HG03342 (cell line): ENCODE data around the gene CYSRT1.
"Not testable (repeated sequence)": the region's sequence is repeated elsewhere in the genome, so short reads cannot be mapped to it uniquely, and the experiment has no call there.

ENCODE experiments used
- ATAC-seq: cut with Tn5 transposase; IDR thresholded peaks from one replicate; pipeline ENCODE4 v1.9.1; 2021; ENCODE audit warnings: mild to moderate bottlenecking, moderate library complexity; ENCODE audit not compliant: unreplicated experiment

The CYSRT1 gene

DNA sequence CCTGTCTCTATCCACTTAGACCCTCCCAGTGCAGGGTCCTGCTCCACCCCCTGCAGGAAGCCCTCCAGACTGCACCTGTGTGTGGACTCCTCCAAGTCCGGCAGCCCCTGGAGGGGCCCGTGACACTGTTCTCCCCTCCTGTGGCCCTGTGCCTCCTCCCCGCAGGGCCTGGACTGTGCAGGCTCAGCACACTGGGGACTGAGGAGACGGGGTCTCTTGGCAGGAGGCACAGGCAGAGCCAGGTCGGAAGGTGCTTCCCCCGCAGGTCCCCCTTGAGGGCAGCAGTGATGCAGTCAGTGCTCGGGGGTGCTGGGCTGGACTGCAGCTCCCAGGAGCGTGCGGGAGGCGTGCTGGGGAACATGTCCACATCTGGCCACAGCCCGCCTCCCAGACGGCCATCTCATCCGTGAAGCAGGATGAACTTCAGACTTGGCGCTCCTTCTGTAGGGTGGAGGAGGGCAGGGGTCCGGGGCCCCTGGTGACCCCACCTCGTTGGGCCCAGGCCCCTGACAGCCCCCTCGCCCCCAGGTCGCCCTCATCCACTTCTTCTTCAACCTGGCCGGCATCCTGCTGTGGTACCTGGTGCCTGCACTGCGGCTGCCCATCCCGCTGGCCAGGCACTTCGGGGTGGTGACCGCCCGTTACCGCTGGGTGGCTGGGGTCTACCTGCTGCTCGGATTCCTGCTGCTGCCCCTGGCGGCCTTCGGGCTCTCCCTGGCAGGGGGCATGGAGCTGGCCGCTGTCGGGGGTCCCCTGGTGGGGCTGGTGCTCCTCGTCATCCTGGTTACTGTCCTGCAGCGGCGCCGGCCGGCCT, 10.7 kb downstream of the CYSRT1 start:
- ATAC-seq: no peak

DNA sequence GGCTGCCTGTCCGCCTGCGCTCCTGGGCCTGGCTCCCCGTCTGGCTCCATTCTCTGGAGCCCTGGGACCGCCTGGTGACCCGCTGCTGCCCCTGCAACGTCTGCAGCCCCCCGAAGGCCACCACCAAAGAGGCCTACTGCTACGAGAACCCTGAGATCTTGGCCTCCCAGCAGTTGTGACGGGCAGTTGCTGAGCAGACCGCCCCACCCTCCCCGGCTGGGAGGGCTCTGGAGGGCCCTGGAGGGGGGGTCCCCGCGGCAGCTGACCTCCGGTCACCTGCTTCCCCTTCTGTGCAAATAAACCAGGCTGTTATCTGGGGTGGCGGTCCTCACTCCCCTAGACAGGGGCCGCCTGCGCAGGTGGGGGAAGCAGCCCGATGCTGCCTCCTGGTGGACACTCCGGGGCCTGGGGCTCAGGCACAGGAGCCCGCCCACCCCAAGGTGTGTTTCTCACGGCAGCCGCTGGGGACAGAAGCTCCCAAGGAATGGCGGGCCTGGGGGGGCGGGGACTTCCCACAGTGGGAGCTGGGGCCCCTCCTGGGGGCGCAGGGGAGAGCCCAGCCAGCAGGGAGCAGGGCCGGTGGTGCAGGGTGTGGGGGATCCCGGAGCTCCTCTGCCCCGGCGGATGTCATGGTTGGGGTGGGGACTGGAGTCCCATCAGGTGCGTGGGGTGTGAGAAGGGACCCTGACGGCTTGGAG, 11.4 kb downstream of the CYSRT1 start:
- ATAC-seq: no peak

DNA sequence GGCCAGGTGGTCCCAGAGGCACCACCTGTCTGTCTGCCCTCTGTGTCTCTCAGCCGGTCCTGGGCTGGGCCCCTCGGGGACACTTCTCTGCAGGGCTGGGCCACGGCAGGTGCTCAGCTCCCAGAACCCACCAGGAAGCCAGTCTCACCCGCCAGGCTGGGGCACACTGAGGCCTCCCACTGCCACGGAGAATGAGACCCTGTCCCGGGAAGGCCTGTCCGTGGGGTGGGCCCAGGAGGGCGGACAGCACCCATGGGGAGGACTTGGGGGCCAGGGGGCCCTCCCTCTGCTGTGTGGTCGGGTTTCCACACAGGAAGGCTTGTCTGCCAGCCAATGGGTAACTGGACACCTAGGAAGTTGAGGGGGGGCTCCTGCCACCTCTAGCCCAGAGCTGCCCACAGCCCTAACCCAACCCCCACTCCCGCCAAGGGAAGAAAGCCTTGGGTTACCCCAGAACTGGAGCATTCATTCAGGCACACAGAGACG, 12.0 kb downstream of the CYSRT1 start:
- ATAC-seq: no peak

DNA sequence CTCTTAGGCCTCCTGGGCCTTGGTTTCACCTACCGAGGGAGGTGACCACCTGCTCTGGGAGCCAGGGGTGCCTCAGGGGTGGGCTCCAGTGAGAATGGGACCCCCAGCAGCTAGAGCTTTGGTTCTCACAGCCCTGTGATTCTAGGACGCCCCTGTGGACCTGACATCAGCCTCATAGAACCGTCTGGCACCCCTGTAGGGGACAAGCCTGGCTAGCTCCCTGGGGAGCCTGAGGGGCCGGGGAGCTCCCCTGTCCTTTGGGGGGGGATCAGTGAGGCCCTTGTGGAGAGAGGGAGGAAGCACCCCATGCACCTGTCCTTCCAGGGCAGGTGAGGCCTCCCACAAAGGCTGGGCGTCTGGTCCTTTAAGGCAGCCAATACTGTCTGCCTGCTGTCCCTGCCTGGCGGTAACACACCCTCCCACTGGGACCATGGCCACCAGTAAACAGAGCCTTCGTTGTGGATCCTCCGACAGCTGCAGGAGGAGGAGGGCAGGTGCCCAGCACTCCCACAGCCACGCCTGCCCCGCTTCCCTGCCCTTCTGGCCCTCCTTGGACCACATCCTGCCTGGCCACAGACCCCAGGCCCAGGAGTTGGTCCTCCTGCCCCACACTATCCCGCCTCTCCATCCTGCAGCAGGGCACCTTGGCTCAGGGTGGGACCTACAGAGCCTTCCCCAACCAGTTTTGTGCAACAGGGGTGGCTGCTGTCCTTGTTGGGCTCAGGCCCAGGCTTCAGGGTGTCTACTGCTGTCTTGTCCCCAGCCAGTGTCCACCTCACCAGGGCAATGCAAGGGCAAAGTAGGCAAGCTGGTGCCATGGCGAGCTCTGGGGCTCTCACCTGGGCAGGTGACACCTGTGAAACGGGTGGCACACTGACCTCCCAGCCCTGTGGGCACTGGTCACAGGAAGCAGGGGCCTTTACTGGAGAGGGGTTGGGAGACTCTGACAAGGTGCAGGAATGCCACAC, 13.1 kb downstream of the CYSRT1 start:
- ATAC-seq: no peak

DNA sequence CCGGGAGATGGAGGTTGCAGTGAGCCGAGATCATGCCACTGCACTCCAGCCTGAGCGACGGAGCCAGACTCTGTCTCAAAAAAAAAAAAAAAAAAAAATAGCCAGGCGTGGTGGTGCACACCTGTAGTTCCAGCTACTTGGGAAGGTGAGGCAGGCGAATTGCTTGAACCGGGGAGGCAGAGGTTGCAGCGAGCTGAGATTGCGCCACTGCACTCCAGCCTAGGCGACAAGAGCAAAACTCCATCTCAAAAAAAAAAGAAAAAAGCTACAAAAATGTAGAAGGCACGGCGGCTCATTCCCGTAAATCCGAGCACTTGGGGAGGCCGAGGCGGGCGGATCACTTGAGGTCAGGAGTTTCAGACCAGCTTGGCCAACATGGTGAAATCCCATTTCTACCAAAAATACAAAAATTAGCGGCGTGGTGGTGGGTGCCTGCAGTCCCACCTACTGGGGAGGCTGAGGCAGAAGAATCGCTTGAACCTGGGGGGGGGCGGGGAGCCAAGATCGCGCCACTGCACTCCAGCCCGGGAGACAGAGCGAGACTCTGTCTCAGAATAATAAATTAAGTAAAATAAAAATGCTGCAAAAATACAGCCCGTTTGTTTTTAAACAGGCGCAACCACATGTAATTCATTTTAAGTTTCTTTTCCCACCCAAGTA, 14.7 kb downstream of the CYSRT1 start:
- not testable (repeated sequence) for ATAC-seq

DNA sequence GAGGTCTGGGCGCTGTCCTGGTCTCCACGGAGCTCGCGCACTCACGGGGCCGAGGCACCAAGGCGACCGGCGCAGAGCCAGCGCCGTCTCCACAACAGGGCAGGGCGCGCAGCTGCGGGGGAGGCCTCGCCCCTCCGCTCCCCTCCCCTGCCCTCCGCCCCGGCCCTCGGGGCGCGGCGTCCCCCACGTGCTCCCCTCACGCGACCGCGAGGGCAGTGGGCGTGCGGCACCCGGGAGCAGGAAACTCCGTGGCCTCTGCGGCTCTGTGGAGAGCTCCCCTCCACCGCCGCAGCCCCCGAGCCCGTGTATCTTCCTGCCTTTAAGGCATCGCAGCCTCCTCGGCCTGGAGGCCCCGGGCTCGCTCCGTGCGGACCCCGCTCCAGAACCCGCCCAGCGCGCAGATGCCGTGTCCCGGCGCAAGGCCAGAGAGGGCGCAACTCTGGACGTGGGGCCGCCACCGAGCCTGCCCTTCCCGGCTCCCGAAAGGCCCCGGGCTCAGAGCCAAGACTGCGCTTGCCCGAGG, 15.4 kb downstream of the CYSRT1 start:
- peak; percentile 22 for ATAC-seq

DNA sequence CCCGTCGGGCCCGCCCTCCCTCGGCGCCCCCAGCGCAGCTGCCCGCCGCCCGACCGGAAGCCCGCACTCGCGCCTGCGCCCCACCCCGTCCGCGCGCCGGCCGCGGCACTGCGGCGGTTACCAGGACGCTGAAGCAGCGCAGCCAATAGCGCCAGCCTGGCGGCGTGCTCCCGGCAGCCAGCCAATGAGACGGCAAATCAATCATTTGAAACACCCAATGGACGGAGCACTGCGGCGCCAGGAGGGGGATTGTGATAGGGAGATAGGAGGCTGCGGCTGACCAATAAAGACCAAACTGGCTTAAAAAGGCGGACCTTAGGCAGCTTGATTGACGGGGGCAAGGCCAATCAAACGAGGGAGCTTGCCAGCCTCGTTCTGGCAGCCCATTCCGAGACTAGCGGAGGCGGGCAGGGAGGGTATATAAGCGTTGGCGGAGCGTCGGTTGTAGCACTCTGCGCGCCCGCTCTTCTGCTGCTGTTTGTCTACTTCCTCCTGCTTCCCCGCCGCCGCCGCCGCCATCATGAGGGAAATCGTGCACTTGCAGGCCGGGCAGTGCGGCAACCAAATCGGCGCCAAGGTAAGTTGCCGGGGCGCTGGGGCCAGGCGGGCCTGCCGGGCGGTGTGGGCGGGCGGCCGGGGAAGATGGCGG, 16.0 kb downstream of the CYSRT1 start, which contains the start of gene TUBB4B:
TSS of gene TUBB4B (plus strand) at position 447 of the 649 bp plus-strand sequence. CDS start at position 521, 74 bp downstream.
- ATAC-seq: peak; percentile 70

DNA sequence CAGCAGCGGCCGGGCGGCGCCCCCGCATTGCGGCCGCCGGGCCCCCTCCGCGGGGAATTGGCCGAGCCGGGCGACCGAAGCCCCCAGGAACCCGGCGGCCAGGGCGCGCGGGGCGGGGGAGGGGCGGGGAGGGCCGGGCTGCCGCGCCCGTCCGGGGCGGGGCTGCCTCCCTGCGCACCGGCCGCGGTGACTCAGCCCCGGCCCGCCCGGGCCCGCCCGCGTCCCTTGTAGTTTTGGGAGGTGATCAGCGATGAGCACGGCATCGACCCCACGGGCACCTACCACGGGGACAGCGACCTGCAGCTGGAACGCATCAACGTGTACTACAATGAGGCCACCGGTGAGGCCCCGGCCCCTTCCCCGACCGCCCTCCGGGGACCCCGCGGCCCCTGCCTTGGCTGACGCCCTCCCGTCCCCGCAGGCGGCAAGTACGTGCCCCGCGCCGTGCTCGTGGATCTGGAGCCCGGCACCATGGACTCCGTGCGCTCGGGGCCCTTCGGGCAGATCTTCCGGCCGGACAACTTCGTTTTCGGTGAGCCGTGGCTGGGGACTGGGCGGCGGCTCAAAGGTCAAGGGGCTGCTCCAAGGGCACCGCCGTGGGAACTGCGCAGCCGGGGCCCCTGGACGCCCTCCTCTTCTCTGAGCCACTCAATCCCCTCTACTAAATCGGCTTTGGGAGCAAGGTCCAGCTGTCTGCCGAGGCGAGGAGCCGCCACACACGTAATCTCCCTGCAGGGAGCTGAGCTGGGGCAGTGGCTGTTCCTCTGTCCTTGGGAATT, 16.7 kb downstream of the CYSRT1 start:
- ATAC-seq: peak; percentile 4

DNA sequence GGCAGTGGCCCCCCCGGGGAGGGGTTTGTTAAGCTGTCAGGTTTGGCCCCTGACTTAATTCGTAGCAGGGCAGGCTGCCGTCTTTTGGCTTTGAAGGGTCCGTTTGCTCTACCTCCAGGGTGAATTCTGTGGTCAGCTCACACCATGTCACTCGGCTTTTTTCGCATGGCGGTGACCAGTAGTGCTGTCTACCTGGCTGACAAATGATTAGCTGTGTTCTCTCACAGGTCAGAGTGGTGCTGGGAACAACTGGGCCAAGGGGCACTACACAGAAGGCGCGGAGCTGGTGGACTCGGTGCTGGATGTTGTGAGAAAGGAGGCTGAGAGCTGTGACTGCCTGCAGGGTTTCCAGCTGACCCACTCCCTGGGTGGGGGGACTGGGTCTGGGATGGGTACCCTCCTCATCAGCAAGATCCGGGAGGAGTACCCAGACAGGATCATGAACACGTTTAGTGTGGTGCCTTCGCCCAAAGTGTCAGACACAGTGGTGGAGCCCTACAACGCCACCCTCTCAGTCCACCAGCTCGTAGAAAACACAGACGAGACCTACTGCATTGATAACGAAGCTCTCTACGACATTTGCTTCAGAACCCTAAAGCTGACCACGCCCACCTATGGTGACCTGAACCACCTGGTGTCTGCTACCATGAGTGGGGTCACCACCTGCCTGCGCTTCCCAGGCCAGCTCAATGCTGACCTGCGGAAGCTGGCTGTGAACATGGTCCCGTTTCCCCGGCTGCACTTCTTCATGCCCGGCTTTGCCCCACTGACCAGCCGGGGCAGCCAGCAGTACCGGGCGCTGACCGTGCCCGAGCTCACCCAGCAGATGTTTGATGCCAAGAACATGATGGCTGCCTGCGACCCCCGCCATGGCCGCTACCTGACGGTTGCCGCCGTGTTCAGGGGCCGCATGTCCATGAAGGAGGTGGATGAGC, 17.6 kb downstream of the CYSRT1 start:
- ATAC-seq: no peak

DNA sequence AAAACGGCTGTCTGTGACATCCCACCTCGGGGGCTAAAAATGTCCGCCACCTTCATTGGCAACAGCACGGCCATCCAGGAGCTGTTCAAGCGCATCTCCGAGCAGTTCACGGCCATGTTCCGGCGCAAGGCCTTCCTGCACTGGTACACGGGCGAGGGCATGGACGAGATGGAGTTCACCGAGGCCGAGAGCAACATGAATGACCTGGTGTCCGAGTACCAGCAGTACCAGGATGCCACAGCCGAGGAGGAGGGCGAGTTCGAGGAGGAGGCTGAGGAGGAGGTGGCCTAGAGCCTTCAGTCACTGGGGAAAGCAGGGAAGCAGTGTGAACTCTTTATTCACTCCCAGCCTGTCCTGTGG, 18.3 kb downstream of the CYSRT1 start:
- not testable (repeated sequence) for ATAC-seq

DNA sequence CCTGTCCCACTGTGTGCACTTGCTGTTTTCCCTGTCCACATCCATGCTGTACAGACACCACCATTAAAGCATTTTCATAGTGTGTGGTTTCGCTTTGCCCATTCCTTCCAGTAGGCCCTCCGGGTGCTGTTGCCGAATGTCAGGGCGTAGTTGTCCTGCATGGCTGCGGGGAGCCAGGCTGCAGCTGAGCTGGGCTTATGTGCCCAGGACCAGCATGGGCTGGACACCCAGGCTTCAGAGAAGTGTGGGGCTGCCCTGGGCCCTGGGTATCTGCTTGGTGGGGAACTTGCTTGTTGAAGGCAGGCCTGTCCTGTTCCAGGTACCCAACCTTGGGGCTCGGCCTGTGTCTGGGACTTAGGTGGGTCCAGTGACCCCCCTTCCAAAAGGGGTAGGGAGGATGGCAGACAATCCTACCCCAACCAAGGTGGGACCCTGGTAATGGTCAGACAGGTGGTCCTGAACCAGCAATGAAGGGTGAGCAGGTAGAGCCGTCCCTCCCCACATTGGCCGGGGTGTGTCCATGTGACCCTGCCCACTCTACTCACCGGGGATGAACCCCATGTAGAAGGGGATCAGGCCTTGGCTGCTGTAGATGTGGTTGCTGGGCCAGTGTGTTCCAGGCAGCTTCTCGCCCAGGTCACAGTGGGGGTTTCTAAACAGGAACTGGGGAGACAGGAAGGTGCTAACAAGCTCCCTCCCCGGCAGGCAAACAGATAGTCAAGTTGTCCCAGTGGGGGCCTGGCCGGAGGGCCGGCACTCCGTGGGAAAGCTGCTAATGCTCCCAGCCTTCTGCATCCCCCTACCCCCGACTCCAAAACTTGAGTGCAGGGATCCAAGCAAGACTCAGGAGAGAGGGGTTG, 18.9 kb downstream of the CYSRT1 start:
- ATAC-seq: no peak

DNA sequence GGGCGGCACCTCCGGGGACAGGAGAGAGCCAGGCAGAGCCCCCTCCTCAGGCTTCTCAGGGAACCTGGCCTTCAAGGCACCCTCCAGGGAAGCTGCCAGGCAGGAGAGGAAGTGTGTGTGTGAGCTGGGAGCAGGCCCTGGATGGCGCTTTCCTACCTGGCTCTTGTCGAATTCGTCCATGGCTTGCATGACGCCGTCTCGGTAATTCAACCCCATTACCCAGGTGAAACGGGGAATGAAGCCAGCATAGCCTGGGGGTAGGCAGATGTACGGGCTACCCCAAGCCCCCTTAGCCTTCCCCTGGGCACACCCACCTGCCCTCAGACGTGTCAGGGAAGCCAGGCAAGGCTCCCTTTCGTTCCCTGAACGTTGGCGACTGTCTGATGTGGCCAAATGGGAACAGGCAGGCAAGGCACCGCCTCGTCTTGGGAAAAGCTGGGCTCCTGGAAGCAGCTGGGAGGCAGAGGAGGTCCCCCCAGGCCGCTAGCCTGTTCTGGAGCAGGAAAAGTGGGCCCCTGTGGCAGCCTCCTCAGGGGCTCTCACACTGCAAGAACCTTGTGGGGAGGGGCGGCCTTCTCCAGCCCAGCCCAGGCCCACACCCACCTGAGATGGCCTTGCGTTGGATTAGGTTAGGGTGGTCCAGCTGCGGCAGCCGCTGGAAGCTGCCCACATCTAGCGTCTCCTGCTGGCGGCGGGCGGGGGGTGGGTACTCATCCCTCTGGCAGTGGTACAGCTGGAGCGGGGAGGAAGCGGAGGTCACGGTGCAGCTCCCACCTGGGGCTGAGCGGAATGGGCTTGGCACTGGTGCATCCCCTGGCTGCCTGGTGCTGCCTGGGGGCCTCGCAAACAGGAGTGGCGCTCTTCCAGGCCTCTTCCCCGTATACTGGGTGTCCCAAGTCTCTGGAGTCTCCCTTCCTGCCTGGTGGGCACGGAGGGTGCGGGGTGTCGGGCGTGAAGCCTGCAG, 19.8 kb downstream of the CYSRT1 start:
- ATAC-seq: no peak

DNA sequence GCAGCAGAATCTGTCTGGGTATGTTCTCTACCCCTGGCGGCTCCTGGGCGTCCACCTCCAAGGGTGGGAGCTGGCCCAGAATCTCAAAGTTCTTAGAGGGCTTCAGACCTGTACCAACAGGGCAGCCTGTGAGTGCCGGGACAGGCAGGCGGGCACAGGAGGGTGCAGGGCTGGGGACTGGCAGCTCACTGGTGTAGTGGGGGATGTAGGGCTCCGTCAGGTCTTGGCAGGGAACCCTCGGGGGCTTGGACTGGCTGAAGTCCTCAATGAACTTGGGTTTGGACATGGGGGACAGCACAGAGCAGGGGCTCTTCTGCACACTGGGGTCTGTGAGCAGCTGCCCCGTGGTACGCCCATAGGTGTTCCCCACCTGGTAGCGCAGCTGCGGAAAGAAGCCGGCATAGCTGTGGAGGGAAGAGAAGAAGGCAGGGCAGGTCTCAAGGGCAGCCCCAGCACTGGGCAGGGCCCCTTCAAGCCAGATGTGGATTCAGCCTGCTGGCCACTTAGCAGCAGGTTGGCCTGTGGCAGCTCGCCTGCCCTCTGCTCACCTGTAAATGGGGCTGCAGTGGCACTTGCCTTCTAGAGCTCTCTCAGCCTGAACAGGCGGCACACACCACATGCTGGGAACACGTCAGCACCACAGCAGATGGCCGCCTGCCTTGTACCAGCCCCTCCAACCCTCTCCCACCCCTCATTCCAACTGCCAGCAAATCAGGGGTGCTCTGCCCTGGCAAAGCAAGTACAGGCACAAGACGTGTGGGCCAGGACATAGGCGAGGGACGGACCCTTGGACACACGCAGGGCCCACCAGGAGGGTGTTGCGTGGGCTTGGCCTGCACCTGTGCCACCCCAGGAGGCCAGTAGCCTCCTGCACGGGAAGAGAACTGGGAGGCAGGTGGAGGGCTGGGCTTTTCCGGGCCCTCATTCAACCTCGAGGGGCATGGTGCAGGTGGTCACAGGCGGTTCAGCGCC, 20.8 kb downstream of the CYSRT1 start:
- no peak for ATAC-seq

DNA sequence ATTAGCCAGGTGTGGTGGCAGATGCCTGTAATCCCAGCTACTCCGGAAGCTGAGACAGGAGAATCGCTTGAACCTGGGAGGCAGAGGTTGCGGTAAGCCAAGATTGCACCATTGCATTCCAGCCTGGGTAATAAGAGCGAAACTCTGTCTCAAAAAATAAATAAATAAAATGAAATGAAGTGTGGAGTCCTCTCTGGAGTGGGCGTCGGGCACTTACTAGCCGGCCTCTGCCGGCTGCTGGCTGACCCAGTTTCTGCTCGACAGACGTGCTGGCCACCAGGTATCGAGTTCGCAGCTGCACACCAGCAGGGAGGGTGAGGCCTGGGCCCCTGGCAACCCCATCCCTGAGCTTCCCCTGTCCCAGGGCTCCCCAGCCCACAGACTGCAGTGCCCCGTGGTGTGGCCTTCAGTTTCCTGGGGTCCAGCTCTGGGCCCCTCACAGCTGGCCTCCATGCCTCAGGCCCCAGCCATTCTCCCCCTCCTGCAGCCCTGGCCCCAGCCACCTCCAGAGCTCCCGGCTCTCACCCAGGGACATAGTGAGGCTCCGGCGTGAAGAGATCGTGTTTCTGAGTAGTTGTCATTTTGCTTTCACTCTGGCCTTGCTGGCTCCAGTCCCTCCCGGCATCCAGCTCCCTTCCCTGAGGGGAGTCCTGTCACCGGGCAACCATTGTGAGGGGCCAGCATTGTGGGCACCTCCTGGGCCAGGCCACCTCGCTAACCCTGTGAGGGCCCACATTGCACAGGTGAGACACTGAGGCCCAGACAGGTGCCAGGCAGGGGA, 22.4 kb downstream of the CYSRT1 start:
- ATAC-seq: no peak
